ENCODE data around the gene TBX4. TPM values are rescaled to one million over a fixed set of nuclear protein-coding genes. Genes with fewer than 3 reads are reported as not detected.

TBX4 gene
- total RNA-seq, 4 donors from 2014 or later: not detected

- DNase-seq (ENCODE audit: low spot score) (no peak), ATAC-seq (ENCODE audit: low FRiP score) (no peak)
- TF ChIP-seq CTCF (IDR thresholded peaks at IDR 0.05): no peak
Measured at GRCh38 chr17:61482467-61482866, 30.2 kb downstream of the TBX4 start.

DNA sequence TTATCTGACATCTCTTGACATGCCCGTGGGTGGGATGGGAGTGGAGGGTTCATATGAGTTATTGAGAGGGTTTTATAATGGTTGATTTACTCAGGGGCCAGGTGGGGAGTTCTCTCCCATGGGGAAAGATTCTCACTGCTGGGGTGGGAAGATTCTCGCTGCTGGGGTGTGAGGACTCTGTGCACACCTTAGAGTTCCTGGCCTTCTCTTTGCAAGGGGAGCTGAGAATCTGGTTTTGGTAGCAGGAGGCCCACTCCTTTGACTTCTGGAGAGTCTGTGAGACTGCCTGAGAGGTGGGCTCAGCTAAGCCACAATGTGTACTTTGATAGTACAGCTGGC lies 31.5 kb downstream of the TBX4 start:
- TF ChIP-seq CTCF (IDR thresholded peaks at IDR 0.05): no peak
- DNase-seq (ENCODE audit: low spot score) (no peak), ATAC-seq (ENCODE audit: low FRiP score) (no peak)

GRCh38 chr17:61484174-61484573 lies 32.0 kb downstream of the TBX4 start:
- ATAC-seq (ENCODE audit: low FRiP score): no peak
- DNase-seq (ENCODE audit: low spot score): no peak
- TF ChIP-seq CTCF (IDR thresholded peaks at IDR 0.05): no peak

- no peak for TF ChIP-seq CTCF (IDR thresholded peaks at IDR 0.05)
- DNase-seq (ENCODE audit: low spot score) (no peak), ATAC-seq (ENCODE audit: low FRiP score) (no peak)
Measured at GRCh38 chr17:61485067-61485775, 33.0 kb downstream of the TBX4 start.

DNA sequence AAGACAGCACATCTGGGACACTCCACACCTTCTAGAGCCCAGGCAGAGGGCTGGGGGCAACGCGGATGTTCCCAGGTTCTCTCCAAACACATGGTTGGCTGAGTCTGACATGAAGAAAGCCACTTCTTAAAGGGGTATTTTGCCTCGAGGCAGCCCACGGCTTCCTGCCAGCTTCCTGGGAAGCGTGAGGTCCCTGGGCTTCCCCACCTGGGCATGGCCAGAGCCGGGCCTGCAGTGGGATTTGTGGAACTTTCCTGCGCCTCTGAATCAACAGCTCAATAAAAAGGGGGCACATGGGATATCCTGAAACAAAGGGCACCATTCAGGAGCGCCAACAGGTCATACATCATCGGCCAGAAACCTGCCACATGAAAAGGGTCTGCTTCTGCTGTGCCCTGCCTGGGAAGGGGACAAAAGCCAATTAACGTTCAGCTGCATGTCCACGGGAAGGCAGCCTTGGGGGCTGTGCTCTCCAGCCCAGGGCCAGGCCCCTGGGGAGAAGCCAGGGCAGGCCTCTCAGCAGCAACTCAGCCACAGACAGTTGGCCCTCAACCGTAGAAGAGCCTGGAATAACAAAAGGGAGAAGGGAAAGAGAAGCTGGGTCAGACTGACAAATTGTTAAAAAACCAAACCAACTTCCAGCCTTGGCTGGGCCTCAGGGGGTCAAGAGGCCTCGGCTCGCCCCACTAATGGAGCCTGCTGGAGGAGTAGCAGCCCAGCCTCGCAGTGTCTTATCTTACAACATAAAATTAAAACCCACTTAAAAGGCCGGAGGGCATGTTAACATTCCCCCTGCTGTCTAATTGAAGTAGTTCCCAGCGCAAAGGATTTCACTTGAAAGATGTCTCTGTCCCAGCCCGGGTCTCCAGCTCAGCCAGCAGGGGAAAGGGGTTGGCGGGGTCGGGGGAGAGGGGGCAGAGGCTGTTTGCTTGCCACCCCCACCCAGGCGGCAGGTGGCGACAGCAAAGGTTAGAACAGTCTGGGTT lies 34.2 kb downstream of the TBX4 start:
- TF ChIP-seq CTCF (IDR thresholded peaks at IDR 0.05): no peak
- ATAC-seq (ENCODE audit: low FRiP score) (no peak), DNase-seq (ENCODE audit: low spot score) (no peak)

DNA sequence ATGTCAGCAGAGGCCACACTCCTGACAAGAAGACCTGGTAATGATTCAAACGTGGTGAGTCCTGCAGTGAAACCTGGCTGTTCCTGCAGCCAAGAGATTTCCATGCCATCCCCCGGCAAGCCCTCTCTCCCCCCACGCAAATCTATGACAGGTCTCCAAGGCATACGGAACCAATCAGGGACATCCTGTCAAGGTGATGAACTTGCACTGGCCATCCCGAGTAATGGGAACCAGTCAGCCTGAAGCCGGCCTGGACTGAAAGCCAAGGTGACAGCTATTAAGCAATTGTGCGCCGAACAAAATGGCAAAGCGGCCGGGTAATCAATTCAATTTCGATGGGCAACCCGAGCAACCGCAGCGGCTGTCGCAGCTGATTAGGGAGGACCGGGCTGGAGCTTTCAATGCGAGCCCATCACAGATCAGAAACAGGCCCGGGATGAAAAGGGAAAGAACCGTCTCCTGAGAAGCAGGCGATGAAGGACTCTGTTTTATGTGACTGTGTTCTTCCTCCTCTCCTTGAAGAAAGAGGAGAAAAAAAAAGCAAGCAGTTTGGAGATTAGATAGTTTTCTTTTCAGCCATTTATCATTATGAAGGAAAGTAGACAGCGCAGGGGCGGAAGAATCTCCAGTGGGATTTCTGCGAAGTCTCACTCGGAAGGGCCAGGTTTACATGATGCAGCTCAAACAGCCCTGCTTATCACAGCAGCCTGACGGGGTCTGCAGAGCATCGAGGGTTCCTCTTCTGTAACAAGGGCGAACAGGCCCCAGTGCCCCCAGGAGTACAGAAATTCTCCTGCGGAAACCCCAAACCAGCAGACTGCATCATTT lies 35.2 kb downstream of the TBX4 start:
- ATAC-seq (ENCODE audit: low FRiP score) (no peak), DNase-seq (ENCODE audit: low spot score) (no peak)
- TF ChIP-seq CTCF (IDR thresholded peaks at IDR 0.05): no peak
